Measurements from ENCODE around the gene STX12.
"Not testable (repeated sequence)": the region's sequence is repeated elsewhere in the genome, so short reads cannot be mapped to it uniquely, and the experiment has no call there.

STX12 gene

DNA sequence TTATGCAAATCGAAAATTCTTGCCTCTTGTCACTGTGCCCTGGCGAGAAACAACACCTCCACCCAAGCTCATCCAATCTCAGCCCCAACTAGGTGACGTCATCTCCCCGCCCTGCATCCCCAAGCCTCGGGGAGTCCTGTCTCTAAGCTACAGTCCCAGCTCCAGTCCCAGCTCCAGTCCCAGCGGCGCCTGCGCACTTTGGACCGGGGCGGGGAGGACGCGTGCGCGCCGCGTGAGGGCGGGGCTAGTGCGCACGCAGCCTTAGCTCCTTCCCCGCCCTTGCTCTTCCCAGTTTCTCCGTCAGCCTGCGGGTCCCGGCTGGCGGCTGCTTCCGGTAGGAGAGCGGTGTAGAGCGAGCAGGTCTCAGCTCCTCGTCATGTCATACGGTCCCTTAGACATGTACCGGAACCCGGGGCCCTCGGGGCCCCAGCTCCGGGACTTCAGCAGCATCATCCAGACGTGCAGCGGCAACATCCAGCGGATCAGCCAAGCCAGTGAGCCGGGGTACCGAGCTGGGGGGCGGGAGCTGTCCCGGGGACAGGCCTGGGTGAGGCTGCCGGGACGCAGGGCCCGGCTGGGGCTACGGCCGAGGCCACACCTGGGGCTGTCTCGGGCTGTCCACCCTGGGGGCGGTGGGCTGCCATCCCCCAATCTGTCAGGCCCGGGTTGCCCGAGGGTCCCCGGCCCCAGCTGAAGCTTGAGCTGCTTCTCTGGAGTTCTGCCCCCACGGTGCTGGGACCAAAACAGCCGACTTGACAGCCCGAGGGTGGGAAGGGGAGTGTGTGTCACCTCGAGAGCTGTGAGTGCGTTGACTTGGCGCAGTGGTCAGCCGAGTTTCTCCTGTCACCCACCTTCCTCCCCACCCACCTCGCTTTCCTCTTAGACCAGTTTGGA is at the start of gene STX12:
Gene STX12 (plus strand): TSS at position 288 of the 894 bp plus-strand sequence. CDS start 89 bp downstream, at position 377.
- peak; percentile 92 for DNase-seq

DNA sequence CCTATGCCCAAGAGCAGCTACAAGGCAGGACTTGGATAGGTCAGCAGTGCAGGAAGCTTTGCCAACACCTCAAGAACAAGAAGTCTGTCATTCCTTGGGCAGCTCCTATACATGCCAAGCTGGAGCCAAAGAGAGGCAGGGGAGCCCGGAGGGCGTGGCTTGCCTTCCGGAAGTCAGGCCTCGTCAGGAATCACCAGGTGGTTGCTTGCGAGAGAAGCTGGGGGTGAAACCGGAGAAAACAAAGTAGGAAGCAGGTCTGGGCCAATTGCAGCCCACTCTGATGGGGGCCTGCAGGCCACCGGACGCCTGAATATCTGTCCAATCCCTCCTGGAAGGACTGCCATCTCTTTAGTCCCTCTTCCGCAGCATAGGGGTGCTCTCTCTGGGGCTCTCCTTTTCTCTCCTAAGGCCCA is 48.1 kb upstream of the STX12 start:
- peak; percentile 22 for DNase-seq

DNA sequence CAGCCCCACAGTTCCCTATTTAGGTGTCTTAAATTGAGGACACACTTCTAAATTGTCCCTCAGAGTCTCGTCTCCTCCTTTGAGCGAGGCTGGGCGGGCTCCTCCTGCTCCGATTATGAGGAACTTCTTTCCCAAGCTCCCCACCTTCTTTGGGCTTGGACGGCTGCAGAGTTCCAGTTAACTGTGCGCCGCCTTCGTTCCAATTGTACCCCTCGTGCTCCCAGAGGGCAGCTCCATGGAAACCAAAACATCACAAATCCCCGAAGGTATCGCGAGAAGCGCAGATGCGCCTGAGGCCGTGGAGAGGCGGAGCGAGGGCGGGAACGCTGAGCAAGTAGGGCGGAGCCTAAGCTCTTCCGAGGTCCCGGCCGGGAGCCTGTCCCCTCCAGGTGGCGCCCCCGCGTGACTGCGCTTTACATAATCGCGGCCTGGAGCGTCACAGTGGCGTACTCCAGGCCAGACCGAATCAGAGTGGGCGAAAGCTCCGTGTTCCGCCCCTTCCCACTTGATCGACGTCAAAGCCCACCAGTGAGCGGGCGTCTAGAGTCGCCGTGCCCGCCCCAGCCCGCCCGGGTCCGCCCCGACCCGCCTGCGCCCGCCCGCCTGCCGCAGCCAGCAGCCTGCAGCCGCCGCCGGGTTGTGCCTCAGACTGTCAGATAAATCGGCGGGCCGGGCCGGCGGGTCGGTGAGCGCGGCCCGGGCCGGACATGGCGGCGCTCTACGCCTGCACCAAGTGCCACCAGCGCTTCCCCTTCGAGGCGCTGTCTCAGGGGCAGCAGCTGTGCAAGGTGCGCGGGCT is 47.4 kb upstream of the STX12 start, which contains the start of gene FAM76A:
Gene FAM76A (plus strand): TSS at position 588 of the 799 bp plus-strand sequence. CDS start 120 bp downstream, at position 708.
- DNase-seq = peak; percentile 94

GRCh38 chr1:27726173-27727044 is 46.6 kb upstream of the STX12 start:
- peak; percentile 13 for DNase-seq

DNA sequence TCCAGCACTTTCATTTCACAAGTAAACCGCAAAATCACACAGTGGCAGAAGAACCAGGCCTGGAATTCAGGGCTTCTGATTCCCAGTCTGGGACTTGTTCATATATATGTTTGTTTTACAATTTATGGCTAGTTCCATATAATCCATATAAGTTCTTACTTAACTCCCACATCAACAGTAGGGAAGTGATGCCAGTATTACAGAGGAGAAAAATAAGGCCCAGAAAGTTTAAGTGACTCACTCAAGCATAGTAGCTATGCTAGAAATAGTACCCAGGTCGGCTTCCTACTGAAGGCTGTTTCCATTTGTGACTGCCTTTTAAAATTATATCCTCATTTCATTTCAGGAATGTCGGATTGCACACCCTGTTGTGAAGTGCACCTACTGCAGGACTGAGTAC is 45.9 kb upstream of the STX12 start:
- DNase-seq = no peak

DNA sequence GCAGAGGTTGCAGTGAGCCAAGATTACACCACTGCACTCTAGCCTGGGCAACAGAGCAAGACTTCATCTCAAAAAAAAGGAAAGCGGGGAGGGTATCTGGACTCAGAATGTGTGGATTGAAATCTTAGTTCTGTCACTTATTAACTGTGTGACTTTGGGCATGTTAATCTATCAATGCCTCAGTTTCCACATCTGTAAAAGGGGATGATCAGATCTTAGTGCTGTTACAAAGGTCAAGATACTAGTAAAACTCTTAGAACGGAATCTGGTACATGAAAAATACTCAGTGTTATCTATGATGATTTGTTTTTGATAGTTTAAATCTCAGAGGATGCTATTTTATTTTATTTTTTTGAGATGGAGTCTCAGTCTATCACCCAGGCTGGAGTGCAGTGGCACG is 36.8 kb upstream of the STX12 start:
- DNase-seq = no peak

GRCh38 chr1:27741121-27741520 is 31.9 kb upstream of the STX12 start:
- no peak for DNase-seq

DNA sequence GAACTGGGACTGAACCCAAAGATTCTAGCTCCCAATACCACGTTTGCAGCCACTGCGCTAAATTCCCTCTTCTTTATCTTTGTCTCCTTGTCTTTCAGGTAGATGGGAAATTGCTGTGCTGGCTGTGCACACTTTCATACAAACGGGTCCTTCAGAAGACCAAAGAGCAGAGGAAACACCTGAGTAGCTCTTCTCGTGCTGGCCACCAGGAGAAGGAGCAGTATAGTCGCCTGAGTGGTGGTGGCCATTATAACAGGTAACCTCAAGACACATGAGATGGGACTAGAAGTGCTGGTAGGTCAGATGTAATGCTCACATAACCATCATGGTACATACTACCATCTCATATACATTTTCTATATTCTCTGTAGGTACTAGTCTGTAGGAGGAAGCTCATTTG is 28.5 kb upstream of the STX12 start:
- no peak for DNase-seq

- no peak for DNase-seq
Observed at GRCh38 chr1:27745466-27745865, 27.6 kb upstream of the STX12 start.

GRCh38 chr1:27752360-27752759 is 20.7 kb upstream of the STX12 start:
- peak; percentile 5 for DNase-seq

- DNase-seq = no peak
Observed at GRCh38 chr1:27755286-27755685, 17.7 kb upstream of the STX12 start.

DNA sequence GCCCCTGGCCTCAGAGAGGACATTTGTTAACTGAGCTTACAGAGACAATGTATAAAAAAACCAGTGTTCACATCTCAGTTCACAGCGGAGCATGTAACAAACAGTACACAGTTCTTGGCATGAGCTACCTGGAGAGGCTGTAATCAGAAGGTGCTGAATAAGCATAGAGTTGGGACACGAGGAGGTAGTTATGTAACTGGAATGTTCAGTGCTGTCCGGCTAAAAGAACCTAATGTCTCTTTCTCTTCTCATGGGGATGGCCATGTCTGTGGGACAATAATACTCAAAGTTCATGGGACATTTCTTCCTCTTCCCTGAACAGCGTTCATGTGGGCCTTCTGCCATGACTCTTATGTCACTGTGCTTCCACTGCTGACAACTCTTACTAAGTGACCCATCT is 17.2 kb upstream of the STX12 start:
- no peak for DNase-seq

GRCh38 chr1:27759236-27759635 is 13.8 kb upstream of the STX12 start:
- no peak for DNase-seq

DNA sequence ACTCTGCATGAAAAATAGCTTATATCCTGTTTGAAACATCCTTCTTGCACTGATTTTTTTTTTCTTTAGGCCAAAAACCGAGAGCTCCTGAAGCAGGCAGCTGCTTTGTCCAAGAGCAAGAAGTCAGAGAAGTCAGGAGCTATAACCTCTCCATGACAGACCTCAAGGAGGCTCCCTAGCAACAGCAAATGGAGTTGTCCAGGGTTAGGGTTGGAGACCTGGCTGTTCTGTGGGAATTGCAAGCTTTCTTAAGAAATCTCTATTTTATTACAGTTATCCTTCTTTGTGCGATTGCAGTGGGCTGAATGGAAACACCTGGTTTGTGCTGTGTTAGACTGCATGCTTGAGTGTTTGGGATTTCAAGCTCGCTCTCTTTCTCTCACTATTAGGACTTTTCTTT is 12.6 kb upstream of the STX12 start:
- DNase-seq = no peak

DNA sequence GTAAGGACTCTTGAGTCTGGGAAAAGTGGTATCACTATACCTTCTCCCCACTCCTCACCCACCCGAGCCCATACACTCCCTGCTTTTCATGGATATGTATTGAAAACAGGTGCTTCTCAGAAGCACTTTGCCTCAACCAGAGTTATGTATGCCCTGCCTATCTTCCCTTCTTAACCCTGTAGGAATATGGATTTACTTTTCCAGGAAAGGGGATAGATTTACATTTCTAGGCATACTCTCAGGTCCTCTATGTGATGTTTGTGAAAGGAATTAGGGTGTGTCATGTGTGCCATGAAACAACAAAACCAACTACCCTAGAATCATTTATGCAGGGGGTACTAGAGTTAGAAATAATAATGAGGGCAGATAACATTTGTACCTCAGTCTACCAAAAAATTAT is 11.0 kb upstream of the STX12 start:
- DNase-seq = no peak

DNA sequence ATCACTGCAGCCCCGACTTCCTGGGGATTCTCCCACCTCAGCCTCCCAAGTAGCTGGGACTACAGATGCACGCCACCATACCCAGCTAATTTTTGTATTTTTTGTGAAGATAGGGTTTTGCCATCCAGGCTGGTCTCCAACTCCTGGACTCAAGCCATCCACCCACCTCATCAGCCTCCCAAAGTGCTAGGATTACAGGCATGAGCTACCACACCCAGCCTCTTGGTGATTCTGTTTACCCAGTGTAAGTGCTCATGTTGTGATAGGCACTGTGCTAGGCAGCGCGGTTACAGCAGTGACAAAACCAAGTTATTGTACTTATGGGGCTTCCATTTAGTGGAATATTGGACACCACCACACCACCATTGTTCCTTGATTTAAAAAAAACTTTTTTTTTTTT is 9.7 kb upstream of the STX12 start:
- no peak for DNase-seq

- DNase-seq = no peak
Observed at GRCh38 chr1:27770293-27770830, 2.7 kb upstream of the STX12 start.

GRCh38 chr1:27772036-27772931 is 735 bp upstream of the STX12 start:
- DNase-seq = no peak

DNA sequence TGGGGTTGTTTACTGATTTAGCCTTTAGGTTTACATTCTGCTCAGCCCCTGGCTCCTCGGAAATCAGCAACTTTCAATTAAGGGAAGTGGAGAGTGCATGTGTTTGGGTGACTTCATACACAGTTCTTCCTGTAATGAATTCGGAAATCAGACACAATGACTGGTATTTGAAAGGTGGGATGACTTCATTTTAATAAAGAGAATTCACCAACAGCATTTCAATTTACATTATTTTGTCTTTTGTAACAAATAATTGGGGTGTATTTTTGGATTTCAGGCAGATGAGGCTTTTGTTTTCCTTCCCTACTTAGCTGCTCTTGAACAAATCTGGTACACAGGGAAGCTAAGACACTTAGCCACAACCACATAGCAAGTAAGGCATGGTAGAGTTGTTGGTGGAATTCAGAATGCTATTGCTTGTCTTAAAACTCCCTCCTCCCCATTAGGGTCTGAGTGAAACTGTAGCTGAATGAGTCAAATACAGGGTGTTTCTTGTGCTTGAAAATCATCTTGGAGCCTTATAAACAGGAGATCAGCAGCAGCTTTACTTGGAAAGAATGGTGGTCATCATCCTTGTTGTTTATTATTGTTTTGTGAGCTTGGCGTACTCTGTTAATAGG is 917 bp downstream of the STX12 start:
- DNase-seq = no peak

DNA sequence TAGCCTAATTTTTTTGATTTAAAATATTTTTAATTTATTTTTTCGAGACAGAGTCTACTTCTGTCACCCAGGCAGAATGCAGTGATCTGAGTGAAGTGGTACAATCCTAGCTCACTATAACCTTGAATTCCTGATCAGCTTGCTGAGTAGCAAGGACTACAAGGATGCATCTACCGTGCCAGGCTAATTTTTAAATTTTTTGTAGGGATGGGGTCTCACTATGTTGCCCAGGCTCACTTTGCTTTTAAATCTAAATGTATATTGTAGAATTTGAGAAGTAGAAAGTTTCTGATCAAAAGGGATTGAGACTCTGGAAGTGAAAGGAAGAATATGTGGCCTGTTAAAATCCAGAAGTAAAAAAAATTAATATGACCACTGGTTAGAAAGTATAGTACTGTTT is 1.6 kb downstream of the STX12 start:
- DNase-seq = no peak

DNA sequence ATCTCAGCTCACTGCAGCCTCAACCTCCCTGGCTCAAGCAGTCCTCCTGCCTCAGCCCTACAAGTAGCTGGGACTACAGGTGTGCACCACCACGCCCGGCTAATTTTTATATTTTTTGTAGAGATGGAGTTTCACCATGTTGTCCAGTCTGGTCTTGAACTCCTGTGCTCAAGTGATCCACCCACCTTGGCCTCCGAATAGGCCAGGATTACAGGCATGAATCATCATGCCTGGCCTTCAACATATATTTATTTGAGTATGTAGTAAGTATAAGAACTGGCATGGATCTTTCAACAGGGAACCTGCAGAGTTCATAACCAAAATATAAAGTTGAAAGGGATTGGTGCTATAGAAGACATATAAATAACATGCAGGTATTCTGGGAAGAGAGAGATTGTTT is 2.3 kb downstream of the STX12 start:
- not testable (repeated sequence) for DNase-seq
